ENCODE data around the gene MAP2K6.
A peak's percentile ranks its signal among the peaks of the same experiment; 100 is the strongest.

Gene MAP2K6

DNA sequence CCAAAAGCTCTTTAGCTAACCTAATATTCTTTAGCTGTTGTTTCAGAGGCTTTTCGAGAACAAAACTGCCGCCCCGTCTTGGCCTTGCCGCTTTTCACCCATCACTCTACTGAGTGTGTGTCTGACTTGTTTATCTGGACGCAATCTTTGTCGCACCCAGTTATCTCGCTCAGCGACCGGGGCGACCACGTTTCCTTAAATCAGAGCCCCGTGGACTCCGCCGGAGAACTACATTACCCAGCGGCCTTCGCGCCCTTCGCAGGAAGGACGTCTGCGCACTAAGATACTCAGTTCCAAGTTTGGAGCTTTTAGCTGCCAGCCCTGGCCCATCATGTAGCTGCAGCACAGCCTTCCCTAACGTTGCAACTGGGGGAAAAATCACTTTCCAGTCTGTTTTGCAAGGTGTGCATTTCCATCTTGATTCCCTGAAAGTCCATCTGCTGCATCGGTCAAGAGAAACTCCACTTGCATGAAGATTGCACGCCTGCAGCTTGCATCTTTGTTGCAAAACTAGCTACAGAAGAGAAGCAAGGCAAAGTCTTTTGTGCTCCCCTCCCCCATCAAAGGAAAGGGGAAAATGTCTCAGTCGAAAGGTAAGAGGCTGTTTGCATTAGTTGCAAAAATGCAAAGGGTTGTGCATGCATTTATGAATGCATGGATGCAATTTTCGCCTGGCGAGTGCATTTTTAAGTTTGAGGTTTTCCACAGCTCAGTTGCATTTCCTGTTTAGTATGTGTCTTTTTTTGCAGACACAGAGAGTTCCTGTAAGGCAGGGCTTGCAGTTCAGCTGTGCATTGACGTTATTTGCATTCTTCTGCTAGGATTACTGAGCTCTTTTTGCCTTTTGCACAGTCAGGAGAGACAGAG is at the start of gene MAP2K6:
Gene MAP2K6 (plus strand): TSS at position 290 of the 867 bp plus-strand sequence. CDS start 288 bp downstream, at position 578.
- peak; percentile 81 for DNase-seq

DNA sequence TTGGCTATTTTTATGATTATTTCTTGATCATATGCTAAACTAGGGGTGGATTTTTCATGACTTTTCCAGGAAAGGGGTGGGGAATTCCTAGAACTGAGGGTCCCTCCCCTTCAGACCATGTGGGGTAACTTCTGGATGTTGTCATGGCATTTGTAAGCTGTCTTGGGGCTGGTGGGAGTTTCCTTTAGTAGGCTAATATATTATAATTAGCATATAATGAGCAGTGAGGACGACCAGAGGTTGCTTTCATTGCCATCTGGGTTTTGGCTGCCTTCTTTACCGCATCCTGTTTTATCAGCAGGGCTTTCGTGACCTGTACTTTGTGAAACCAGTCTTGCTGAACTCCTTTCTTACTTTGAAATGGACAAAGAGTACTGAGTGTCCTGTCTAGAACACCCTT is 47.2 kb upstream of the MAP2K6 start:
- DNase-seq: no peak

- no peak for DNase-seq
Observed at GRCh38 chr17:69373069-69373468, 41.4 kb upstream of the MAP2K6 start.

- no peak for DNase-seq
Observed at GRCh38 chr17:69375229-69375628, 39.3 kb upstream of the MAP2K6 start.

- no peak for DNase-seq
Observed at GRCh38 chr17:69388822-69389442, 25.6 kb upstream of the MAP2K6 start.

GRCh38 chr17:69390795-69391501 is 23.5 kb upstream of the MAP2K6 start:
- DNase-seq: no peak

DNA sequence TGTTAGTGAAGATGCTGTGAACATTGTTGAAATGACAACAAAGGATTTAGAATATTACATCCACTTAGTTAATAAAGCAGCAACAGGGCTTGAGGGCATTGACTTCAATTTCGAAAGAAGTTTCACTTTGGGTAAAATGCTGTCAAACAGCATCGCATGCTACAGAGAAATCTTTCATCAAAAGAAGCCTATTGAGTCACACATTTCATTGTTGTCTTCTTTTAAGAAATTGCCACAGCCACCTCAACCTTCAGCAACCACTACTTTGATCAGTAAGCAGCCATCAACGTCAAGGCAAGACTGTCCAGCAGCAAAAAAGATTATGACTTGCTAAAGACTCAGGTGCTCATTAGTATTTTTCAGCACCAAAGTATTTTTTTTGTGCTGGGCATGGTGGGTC is 13.2 kb upstream of the MAP2K6 start:
- no peak for DNase-seq

GRCh38 chr17:69402052-69402451 is 12.4 kb upstream of the MAP2K6 start:
- DNase-seq: no peak

DNA sequence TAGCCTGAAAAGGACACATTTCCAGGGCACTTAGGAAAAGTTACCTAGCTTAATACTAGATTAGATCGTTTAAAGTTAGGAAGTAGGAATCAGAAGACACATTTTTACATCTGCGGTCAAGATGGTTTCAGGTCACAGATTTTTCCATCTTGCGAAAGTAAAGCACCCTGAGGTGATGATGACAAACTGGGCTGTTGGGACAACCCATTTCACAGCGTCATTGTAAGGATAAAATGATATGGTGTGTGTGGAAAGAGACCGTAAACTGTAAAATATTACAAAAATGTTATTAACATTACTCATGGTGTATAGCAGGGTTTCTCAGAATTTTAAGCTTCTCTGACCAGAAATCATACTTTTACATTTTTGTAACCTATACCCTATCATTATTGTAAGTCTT is 10.1 kb upstream of the MAP2K6 start:
- no peak for DNase-seq

DNA sequence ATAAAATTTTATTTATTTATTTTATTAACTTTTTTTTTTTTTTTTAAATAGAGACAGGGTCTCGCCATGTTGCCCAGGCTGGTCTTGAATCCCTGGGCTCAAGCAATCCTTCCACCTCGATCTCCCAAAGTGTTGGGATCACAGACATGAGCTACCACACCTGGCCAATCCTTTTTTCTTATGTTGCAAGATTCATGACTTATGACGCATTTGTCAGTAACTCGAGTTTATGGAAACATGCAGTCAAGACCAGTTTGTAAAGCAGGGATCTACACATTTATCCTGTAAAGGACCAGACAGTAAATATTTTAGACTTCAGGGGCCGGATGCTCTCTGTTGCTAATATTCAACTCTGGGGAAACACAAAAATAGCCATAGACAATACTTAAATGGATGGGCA is 9.4 kb upstream of the MAP2K6 start:
- no peak for DNase-seq

DNA sequence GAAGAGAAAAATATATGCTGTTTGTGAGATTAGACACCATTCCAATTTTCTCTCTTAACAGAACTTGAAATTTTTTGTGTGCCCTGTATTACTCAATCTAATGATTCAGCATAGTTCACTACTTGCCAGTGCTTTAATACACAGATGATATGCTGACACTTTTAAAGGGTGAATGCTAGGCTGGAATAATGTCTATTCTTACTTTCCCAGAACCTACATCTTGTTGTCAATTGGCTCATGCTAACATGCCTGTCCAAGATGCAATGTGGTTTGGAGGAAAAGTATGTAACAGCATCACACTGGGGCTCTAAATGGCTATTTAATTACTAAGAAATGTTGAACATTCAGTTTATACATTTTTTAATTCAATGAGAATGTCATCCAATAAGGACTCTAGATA is 7.6 kb upstream of the MAP2K6 start:
- no peak for DNase-seq

DNA sequence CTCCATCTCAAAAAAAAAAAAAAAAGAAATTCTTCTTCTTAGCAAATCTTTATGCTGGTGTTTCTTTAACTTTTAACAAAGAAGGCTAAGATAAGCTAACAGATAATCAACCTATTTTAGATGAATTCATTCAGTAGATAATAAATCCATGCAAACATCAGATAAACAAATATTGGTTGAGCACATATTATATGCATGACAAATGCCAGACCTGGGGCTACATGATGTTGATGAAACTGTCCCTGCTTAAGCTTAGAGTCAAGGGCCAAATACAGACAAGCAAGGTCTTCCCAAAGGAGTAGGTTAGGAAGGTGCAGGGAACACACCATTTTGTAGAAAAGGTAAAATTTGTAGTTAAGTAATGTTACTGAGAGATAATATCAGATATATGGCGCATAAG is 6.7 kb upstream of the MAP2K6 start:
- DNase-seq: no peak

DNA sequence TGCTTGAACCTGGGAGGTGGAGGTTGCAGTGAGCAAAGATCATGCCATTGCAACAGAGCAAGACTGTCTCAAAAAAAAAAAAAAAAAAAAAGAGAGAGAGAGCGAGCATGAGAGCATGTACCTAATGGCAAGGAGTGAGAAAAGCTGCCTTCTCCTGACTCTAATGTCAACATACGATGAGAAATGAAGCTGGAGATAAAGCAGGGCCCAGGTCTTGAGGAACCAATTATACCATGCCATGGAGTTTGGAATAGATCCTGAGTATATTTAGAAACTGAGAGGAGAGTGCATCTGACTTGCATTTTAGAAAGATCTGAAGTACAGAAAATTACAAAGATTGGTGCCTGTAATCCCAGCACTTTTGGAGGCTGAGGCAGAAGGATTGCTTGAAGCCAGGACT is 3.8 kb upstream of the MAP2K6 start:
- no peak for DNase-seq

DNA sequence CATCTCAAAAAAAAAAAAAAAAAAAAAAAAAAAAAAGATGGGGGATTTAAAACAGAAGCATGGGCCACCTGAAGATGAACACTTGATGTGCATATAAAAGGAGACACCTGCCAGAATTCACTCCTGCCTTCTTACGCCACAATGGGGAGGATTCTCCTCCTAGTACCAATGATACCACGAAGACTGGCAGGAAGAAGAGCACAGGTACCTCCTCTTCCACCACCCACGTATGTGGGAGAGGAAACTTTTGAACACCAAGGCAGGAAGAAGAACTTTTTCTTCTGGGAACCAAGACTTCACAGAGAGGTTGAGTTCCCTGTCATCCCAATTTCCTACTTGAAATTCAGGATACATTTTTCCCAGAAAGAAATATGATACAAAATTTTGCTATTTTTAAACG is 2.7 kb upstream of the MAP2K6 start:
- no peak for DNase-seq

DNA sequence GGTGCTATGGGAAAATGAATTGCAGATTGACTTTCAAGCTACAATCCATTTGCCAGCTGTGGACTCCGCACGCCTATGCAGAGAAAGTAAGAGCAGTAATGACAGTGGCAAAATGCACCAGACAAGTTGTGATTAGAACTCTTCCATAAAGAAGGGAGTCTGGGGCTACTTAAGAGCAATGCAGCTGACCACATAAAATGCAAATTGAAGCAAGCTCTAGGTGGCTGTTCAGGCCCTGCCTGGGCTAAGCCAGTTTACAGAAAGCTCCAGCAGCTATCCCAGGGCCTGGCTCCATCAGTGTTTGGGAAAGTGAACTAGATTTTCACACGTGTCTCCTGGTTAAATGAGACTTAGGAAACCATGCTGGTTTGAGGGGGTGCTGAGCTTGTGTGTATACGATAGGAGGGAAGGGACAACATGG is 2.2 kb upstream of the MAP2K6 start:
- no peak for DNase-seq

DNA sequence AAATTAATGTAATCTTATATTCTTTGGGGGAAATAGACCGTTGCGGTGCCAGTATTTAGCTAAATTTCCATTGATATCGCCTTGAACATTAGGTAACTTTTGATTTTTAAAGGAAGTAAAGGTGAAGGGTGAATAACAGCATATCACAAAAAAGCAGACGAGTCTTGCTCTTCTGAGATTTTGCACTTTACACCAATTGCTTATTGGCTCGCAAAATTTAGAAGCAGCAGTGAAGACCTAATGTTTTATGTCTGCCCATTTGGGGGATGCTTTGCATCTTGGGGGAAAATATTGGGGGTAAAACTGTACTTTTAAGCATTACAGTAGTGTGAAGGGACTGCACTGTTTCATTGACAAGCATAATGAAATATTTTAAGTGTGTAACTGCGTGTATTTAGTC is 934 bp downstream of the MAP2K6 start:
- DNase-seq: no peak

- no peak for DNase-seq
Observed at GRCh38 chr17:69417545-69418483, 3.3 kb downstream of the MAP2K6 start.

DNA sequence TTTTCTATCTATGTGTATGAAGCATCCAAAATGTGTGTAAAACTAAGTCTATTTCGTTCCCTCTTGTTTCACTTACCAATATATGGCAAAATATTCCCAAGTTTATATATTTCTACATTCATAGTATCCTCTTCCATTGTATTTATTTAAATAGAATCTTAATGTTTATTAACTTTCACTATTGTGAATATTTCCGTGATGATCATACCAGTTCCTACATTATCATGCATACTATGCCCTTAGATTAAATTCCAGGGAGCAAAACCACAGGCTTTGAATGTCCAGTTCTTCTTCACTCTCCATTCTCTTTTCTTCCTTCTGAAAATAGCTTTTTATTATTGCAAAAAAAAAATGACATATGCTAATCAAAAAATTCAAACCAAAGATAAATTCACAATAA is 4.0 kb downstream of the MAP2K6 start:
- DNase-seq: no peak

DNA sequence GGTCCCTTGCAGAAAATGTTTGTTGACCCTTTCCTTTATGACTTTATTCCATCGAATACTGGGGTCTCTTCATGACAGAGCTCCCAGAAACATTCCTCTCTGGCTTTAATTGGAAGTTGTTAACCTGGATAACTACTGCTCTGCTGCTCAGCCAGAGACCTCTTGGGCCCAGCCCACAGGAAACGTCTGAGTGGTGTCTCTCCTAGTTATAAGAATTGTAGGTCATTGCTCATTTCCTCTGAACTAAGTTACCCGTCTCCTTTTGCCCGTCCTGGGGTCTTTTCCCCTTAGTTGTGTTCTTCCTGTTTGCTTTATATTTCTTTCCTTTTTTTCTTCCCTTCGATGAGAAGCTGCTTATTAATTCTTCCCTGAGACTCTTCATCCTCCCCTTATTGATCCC is 9.0 kb downstream of the MAP2K6 start:
- DNase-seq: no peak

DNA sequence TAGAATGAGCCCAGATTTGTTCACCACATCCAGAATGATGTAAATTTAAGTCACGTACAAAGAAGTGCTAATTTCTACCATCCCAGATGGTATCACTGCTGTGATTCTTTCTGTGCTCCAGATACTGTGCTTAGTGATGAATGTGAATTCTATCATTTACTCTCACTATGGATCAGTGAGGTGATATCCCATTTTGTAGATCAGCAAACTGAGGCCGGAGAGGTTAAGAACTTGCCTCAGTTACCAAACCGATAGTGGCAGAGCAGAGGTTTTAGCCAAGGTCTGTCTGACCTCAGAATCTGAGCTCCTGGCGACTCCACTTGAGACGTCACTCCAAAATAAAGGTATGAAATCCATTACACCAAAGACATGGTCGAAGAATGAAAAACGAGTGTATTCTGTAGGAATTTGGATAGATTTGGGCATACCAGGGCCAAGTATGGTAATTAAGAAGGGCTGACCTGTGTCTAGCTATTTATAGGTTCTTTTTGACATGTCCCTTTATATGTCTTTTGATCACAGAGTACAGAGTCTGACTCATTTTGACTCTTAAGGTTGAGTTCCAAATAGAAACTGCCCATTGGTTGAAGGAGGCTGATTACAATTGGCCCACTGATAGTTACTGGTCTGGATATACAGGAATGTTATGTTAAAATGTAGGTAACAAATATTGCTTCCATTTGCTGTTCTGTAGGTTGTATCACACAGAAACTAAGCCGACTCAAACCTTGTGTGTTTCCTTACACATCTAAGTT is 10.0 kb downstream of the MAP2K6 start:
- DNase-seq: no peak

DNA sequence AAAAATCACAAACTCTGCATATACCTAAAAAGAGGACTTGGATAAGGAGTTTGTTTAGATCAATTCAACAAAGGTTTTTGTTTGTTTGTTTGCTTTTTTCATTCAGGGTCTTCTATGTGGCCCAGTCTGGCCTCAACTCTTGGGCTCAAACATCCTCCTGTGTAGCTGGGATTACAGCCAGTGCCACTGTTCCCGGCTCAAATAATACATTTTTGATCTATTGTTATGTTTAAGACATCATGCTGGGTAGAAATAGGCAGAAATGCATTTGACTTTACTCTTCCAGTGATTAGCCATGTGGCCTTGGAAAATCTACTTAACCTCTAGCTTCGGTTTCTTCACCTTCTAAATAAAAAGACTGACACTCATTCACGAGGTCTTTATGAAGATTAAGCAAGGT is 11.5 kb downstream of the MAP2K6 start:
- no peak for DNase-seq
